GM19193 (cell line): ENCODE measurements around the gene GRB10.

Experiments
- POLR2A ChIP-seq: IDR thresholded peaks from 4 replicates; pipeline ENCODE4 v1.6.1; 2011; ENCODE audit not compliant: insufficient read depth, insufficient read length; ENCODE audit errors: extremely low read depth

The GRB10 gene

DNA sequence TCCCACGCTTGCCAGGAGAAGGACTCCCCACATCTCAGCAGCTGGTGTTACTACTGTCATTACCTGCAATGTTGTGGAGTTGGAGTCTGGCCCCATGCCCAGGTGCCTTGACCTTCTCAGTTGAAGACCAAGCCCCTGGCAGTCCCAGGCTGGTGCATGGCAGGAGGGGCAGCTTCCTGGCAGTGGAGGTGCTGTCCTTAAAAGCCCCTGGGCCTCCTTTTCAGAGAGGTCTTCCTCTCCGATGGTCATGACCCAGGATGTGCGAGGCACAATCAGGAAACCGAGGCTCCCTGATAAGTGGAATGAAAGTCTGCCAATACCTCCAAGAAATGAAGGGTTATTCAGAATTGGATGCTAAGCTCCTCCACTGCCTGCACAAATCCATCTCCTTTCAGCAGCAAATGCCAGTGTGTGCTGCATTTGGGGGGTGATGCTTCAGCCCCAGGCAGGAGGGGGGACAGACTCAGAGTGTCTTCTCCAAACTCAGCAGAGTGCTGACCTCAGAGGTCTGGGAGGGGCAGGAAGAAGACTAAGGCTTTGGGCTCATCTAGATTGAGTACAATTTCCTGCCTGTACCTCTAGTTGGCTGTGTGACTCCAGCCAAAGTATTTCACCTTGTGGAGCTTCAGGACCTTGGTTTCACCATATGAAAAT is 120.5 kb downstream of the GRB10 start:
- no peak for TF ChIP-seq POLR2A

DNA sequence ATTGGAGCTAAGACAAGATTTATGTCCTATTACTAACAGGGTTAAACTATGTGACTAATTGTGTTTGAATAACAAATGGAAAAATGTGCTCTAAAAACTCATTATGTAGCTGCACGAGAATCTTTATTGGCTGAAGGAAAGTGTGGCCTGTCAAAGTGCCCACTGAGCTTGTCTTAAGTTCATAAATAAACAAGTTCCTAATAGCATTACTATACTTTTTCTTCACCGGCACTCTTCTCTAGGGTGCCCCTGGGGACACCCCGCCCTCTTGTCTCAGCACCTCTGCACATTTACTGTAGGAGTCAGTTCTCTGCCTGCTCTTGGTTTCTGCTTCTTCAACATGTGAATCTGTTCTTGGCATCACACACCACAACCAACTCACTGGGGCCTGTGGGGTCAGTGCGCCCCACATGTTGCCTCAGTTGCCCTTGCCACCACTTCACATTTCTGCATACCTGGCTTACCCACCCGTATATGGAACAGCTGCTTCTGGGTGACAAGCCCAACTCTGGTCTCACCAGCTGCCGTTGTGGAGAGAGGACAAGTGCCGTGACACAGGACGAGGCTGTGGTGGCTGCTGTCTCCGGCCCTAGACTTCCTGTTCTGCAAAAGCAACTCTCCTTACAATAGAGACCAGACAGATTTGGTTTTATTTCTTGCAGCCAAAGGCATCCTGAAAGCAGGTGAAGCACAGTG is 121.2 kb downstream of the GRB10 start:
- TF ChIP-seq POLR2A = no peak

DNA sequence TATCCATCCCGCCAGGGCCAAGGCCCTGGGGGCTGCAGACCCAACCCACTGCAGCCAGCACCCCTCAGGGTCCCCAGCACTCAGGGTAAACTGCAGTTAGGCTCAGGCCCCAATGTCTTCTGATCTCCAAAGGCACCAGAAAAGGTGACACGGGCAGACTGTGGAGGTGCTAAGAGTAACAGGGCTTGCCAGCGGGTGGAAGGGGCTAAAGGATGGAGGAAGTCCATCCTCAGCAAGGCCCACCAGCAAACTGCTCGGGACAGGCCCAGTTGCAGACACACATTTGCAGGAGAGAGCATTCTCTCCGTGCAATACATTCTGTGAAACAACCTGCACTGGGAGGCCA is 121.9 kb downstream of the GRB10 start:
- no peak for TF ChIP-seq POLR2A

DNA sequence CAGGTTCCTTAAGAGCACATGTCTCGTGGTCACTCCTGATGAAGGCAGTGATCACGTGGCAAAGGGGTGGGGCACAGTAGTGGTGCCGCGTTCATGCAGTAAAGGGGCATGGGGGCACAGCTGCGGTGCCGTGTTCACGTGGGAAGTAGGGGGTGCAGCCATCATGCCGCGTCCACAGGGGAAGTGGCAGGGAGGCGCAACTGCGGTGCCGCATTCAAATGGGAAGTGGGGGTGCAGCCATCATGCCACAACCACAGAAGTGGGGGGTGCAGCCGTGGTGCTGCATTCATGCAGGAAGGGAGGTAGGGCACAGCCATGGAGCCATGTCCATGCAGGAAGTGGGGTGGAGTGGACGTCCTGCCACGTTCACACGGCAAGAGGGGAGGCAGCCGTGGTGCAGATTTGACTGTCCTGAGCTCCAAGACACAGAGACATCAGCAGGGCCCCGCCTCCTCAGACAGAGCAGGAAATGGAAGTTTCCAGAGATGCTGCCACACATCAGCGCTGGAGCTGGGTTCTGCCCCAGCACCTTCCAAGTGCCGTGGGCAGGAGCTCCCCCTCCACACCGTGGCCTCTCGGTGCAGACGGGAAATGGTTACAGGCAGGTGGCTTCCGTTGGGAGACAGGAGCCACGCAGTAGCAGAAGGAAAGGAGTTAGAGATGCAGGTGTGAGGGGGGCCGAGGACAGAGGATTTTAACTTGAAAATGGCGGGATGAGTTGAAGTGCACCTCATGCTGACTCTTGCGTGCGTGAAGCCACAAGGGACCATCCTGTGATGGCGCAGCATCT is 122.5 kb downstream of the GRB10 start:
- no peak for TF ChIP-seq POLR2A

DNA sequence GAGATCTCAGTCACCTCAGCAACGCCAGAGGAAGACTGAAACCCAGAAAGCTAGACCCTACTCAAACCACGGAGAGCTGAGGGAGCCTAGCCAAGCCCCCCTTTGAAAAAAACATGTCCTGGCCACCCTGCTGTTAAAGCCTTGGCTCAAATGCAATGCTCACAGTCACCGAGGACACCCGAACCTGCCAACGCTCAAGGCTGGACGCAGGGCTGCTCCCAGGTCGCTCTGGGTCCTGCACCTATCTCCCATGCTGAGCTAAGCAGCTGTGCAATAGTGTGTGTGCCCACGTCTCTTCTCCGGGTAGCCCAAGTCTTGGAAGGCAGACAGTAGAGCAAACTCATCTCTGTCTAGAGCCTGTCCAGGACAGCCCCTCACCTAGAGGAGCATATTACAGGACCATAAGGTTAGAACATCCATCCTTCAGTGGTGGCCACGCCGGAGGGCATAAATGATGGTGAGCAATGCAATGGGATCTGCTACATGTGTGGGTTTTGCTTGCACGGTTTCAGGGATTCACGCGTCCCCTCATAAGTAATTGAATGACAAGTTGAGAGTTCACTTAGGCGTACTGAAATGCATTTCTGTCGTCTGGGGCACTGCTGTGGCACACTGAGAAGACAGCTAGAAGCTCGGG is 123.2 kb downstream of the GRB10 start:
- TF ChIP-seq POLR2A = no peak

DNA sequence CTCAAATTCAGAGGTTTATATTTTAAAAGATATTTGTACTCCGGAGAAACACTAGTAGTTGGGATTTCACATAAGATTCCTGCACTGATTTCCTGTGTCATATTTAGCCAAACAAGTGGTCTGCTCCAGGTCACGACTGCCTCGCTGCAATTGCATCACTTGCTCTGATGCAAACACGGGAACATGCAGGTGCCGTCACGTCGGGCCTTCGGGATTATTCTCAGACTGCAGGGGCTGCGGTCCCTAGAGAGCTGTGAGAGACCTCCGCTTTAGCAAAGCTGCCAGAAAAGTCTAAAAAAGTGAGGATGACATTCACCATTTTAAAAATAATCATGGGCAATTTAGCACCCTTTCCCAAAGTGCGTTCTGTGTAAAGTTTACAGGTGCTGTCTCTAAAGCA is 124.0 kb downstream of the GRB10 start:
- no peak for TF ChIP-seq POLR2A

DNA sequence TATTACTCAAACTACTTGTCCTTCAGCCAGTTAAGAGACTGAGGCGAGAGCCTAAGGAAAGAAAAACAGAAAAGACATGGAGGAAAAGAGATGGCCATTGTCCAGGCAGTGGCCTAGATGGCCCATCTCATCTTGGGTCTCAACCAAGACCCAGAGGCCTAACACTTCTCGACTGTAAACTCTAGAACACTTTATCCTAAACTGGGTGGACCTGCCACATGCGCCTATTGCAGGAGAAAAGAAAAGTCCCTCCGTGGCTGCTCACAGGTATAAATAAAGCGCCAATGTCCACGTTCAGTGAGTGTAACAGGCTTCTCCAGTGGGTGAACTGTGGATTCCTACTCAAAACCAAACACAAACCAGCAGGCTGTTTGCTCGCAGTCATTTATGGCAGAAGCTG is 124.8 kb downstream of the GRB10 start:
- TF ChIP-seq POLR2A = no peak

DNA sequence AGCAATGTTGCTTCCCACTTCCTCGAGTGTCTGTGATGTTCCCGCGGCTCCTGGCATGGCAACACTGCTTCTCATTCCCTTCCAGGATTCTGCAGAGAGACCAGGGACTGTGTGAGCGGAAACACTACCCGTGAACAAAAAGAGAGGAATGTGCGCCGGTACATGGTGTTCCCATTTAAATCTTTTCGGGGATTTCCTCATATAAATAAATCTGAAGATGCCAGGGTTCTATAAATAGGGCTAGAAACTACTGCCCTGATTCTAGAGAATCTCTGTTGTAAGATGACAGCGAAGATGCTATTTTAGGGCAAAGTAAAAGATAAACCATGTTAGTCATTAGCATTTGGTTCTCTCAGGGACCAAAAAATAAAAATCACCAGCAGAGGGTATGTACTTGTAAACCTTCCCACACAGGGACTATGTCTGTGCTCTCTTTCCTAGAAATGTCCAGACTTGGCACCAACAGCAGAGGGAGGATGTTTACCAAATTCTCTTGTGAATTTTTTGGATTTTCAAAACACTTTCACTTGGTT is 125.3 kb downstream of the GRB10 start:
- no peak for TF ChIP-seq POLR2A

DNA sequence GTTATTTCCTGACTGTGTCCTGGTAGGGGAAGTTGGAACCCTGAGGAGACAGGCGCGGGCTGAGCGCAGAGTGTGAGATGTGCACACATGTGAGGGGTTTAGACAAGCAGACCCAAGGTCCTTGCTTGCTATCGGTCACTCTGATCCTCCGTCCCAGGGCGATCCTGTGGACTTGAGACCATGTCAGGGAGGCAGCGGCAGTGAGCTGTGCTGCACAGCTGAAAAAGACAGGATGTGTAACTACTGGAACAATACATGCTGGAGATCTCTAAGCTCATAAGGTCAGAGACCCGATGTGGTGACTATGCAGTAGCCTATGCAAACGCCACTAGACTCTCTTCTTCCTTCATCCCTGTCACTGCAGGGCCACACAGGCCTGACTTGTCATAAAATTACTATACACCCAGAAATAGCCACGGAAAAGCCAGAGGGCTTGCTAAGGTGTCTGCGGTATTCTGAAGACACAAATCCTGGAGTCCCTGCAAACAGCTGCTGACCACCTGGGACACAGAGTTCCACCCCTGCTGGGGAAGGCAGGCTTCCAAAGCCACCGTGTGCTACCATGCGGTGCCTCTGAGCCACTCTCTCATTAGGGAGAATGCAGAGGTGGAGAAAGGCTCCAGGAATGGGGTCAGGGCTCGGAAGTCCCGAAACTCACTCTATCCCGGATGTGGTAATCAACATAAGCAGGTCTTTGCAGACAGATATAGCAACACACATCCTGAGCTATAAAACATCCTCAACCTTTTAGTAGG is 126.4 kb downstream of the GRB10 start:
- TF ChIP-seq POLR2A = no peak

DNA sequence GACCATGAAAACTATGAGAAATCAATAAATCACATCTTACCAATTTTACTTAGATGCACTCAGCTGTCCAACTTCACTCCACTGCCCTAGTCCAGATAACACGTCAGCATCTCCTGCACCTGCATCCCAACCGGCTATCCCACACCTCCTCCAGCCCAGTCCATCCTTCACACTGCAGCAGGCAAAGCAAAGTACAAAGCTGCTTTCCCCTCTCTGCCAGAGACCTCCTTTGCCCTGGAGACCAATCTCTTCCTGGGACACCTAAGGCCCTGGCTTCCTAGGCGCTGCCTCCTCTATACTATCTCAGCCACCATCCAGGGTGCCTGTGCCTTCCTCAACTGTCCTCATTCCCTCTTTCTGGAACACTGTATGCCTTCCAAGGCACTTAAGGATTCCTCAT is 127.2 kb downstream of the GRB10 start:
- TF ChIP-seq POLR2A = no peak

DNA sequence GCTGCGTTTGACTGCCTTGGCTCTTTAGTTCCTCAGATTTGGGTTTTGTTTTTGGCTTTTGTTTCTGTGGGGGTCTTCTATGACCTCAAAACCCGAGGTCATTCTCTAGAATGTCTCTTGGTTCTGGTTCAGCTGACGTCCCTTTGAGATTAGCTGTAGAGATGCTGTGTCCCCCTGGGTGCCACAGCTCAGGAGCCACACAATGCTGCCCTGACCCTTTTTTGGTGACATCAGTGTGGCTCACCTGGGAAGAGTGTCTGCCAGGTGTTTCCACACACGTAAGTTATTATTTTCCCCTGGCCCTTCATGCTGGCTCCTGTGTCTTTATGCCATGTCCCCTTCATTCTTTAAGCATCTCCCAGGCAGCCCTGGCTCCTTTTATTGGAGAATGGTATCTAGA is 127.7 kb downstream of the GRB10 start:
- no peak for TF ChIP-seq POLR2A

DNA sequence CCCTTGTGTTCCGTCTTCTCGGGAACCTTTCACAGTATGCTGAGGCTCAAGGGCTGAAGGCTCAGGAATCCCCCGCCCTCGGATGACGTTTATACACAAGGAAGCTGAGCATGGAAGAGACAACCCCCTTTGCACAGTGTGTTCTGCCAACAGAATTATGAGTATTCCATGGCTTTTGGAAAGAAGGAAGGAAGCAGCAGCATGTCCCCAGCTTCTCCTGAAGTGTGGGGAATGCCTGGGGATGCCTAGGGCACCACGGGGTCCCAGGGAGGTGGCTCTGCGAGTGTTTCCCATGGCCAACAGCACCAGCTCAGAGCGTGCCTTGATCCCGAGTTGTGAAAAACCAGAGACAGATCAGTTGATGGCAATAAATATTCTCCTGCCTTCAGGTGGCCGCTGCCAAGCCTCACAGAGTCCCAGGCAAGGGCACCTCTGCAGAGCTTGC is 128.7 kb downstream of the GRB10 start:
- TF ChIP-seq POLR2A = no peak

DNA sequence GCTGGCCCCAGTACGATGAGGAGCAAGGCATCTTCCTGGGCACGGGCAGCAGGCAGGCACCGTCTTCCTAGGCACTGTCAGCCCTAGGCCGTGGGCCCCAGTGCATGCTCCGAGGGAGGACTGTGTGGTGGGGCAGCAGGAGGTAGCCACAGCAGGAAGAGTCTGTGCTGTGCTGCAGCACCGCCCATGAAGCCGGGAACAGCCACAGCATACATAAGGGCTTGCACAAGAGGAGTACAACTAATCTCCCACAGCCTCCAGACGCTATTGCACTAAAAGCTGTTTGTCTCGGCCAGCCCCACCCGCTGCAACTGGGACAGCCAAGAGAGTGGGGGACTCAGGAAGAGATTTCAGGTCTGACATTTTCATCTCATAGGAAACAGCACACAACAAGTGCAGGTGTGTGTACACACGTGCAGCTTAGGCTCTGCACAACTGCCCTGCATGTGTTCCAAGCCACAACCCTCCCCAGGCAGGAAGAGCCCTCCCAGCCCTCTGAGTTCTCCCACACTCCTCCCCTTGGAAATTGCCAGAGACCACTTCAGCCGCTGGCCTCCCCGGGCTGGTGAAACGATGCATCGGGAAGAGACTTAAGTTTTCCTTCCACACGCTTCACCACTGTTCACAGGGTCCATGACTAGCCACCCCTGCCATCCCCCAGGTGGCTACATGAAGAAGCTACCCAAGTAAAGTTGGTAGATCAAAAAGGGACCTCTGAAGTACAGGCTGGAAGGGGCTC is 129.4 kb downstream of the GRB10 start:
- TF ChIP-seq POLR2A = no peak
